H1 (cell line): ENCODE data around the gene FAM234A. TPM values are rescaled to one million over a fixed set of nuclear protein-coding genes. Genes with fewer than 3 reads are reported as not detected.

Experiments used
- ASH2L ChIP-seq: fragments of 200-600, 300-600 bp; sonication (generic); IDR thresholded peaks from one replicate; pipeline ENCODE4 v1.7.1; 2017; ENCODE audit warnings: low read length
- BACH1 ChIP-seq: IDR thresholded peaks from 2 replicates; pipeline ENCODE4 v1.6.1; 2012; ENCODE audit warnings: low read length, improper control_type of control experiment
- BCL11A ChIP-seq, 2 experiments: IDR thresholded peaks; one replicate each; pipeline ENCODE4 v1.6.1; 2011; ENCODE audit warnings: low read depth in 2 of 2, low read length in 2 of 2, mild to moderate bottlenecking in 2 of 2
- CBX8 ChIP-seq: fragments of 300-800, 300-1000 bp; sonication (generic); IDR thresholded peaks from 2 replicates; pipeline ENCODE4 v1.7.1; 2016; ENCODE audit warnings: low read depth, low read length, borderline replicate concordance
- CHD1 ChIP-seq: IDR thresholded peaks from 2 replicates; pipeline ENCODE4 v1.6.1; 2012; ENCODE audit warnings: low read depth, low read length, improper control_type of control experiment
- CREB1 ChIP-seq: IDR thresholded peaks from 2 replicates; pipeline ENCODE4 v1.6.1; 2012; ENCODE audit warnings: inconsistent platforms
- EZH2 ChIP-seq: fragments of 200-600 bp; sonication (generic); IDR thresholded peaks from 2 replicates; pipeline ENCODE4 v1.7.1; 2012; ENCODE audit warnings: low read depth, mild to moderate bottlenecking, moderate library complexity, low read length, inconsistent platforms; ENCODE audit not compliant: severe bottlenecking
- POLR2A ChIP-seq, 2 experiments: IDR thresholded peaks; 1 replicate in 1 of 2; 2 replicates in 1 of 2; pipeline ENCODE4 v1.6.1; 2011; ENCODE audit warnings: low read depth in 2 of 2, low read length in 2 of 2, mild to moderate bottlenecking in 2 of 2; ENCODE audit errors: control extremely low read depth in 1 of 2
- RFX5 ChIP-seq: IDR thresholded peaks from 2 replicates; pipeline ENCODE4 v1.6.1; 2011; ENCODE audit warnings: low read depth, low read length, improper control_type of control experiment, borderline replicate concordance
- SIRT6 ChIP-seq: IDR thresholded peaks from one replicate; pipeline ENCODE4 v1.7.1; 2012; ENCODE audit warnings: low read length, inconsistent platforms
- TEAD4 ChIP-seq: IDR thresholded peaks from 2 replicates; pipeline ENCODE4 v1.6.1; 2012; ENCODE audit warnings: low read depth, low read length, inconsistent platforms, mixed read lengths
- polyA plus RNA-seq, 7 experiments: library from polyadenylated mRNA; depleted of rRNA in 3 of 7; stranded (reverse) in 5 of 7; unstranded in 2 of 7; fragments of >200 nt in 5 of 7; fragments of 200-250 nt in 2 of 7; gene quantifications; 1 replicate in 5 of 7; 2 replicates in 1 of 7; 4 replicates in 1 of 7; pipeline versions ENCODE4 v1.2.1 to v1.2.3, GENCODE V29; 2011 to 2013; ENCODE audit warnings: missing spikeins in 2 of 7, mixed read lengths in 2 of 7
- total RNA-seq: library from RNA; stranded (reverse); fragmentation: NEBNext Ultra II Directional; extraction: Animal tissue kit (Norgen Biotek cat#: 25700); gene quantifications from 2 replicates; pipeline ENCODE4 v1.2.1, GENCODE V29; 2021
- TF ChIP-seq, protein P1 (sequence below): IDR thresholded peaks from 2 replicates; pipeline ENCODE4 v1.6.1; 2011; ENCODE audit warnings: low read length, improper control_type of control experiment
- TF ChIP-seq, protein P2 (sequence below), 3 experiments: IDR thresholded peaks; 1 replicate in 2 of 3; 2 replicates in 1 of 3; pipeline versions ENCODE4 v1.5.1 to v1.6.1; 2011; ENCODE audit warnings: low read length in 3 of 3, mild to moderate bottlenecking in 3 of 3, inconsistent platforms in 2 of 3, low read depth in 1 of 3, moderate library complexity in 1 of 3; ENCODE audit not compliant: insufficient read depth in 1 of 3; ENCODE audit errors: control extremely low read depth in 1 of 3
- TF ChIP-seq, protein P3 (sequence below): IDR thresholded peaks from 2 replicates; pipeline ENCODE4 v1.6.1; 2011; ENCODE audit warnings: low read depth, mild to moderate bottlenecking, low read length; ENCODE audit not compliant: insufficient read depth

The FAM234A gene
- total and polyA plus RNA-seq, 2 of the 8 experiments (the other 6 are each of a cell fraction or from before 2014, with no cell fraction given), result 80.6 to 104 TPM

GRCh38 chr16:228852-229730 is 5.5 kb upstream of the FAM234A start, which contains the start of gene LUC7L (continued):
- TF ChIP-seq, protein P1, sequence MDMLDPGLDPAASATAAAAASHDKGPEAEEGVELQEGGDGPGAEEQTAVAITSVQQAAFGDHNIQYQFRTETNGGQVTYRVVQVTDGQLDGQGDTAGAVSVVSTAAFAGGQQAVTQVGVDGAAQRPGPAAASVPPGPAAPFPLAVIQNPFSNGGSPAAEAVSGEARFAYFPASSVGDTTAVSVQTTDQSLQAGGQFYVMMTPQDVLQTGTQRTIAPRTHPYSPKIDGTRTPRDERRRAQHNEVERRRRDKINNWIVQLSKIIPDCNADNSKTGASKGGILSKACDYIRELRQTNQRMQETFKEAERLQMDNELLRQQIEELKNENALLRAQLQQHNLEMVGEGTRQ, result no peak
- TF ChIP-seq EZH2 (no peak), CBX8 (no peak), RFX5 (no peak), BCL11A (IDR thresholded peaks at IDR 0.05; ENCODE audit: low read depth in 2 of 2, low read length in 2 of 2) (no peak), BACH1 (peak; percentile 17; the same call in 1 of the 2 replicates), TEAD4 (no peak), POLR2A (IDR thresholded peaks at IDR 0.05; ENCODE audit: control extremely low read depth in 1 of 2, low read depth in 2 of 2, low read length in 2 of 2) (peak; percentile 94 to 99), CREB1 (peak; percentile 94), ASH2L (peak; percentile 44), CHD1 (no peak), SIRT6 (no peak)
- TF ChIP-seq, protein P2, sequence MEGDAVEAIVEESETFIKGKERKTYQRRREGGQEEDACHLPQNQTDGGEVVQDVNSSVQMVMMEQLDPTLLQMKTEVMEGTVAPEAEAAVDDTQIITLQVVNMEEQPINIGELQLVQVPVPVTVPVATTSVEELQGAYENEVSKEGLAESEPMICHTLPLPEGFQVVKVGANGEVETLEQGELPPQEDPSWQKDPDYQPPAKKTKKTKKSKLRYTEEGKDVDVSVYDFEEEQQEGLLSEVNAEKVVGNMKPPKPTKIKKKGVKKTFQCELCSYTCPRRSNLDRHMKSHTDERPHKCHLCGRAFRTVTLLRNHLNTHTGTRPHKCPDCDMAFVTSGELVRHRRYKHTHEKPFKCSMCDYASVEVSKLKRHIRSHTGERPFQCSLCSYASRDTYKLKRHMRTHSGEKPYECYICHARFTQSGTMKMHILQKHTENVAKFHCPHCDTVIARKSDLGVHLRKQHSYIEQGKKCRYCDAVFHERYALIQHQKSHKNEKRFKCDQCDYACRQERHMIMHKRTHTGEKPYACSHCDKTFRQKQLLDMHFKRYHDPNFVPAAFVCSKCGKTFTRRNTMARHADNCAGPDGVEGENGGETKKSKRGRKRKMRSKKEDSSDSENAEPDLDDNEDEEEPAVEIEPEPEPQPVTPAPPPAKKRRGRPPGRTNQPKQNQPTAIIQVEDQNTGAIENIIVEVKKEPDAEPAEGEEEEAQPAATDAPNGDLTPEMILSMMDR (IDR thresholded peaks at IDR 0.05; ENCODE audit: control extremely low read depth in 1 of 3, insufficient read depth in 1 of 3, low read depth in 1 of 3, low read length in 3 of 3), result no peak
- TF ChIP-seq, protein P3, sequence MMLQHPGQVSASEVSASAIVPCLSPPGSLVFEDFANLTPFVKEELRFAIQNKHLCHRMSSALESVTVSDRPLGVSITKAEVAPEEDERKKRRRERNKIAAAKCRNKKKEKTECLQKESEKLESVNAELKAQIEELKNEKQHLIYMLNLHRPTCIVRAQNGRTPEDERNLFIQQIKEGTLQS, result 0 out of 2 replicates have a peak, but pooled peaks have one; percentile 34
